ENCODE data around the gene GOSR1. TPM values are rescaled to one million over a fixed set of nuclear protein-coding genes. Genes with fewer than 3 reads are reported as not detected.
A peak's percentile ranks its signal among the peaks of the same experiment; 100 is the strongest.

GOSR1 gene
- total and polyA plus RNA-seq, 2 donors (not counting 1 experiment from before 2014, with no cell fraction given), result 19.1 to 66.6 TPM

GRCh38 chr17:30554839-30555751, 77.9 kb downstream of the GOSR1 start:
- ChIA-PET POLR2A (no interaction called here), CTCF (interaction anchor here (0.7 to 2.9 kb wide), 4 partner anchors 16 to 231 kb away, joined by 3 to 11 read pairs (median 3); no protein-coding TSS in a partner anchor)
- intact Hi-C loops (cut with micrococcal nuclease), result loop anchor here (5.0 kb wide), 1 partner anchor 78 kb away; the partner anchor contains the start of gene GOSR1
- TF ChIP-seq EZH2 (IDR thresholded peaks at IDR 0.05; ENCODE audit: borderline replicate concordance, insufficient read depth, low read depth, low read length, poor library complexity, severe bottlenecking) (no peak), CTCF (IDR thresholded peaks at IDR 0.05) (no peak)
- Mint-ChIP-seq H3K9me3 (ENCODE audit: insufficient read depth) (no peaks in the 10 kb centered on the region), H3K4me1 (peaks cover 34% of the 10 kb centered on the region), H3K27me3 (no peaks in the 10 kb centered on the region), H3K27ac (no peak overlapping the region), H3K4me3 (no peak overlapping the region)
- WGBS (ENCODE audit: insufficient coverage), result 94% methylated on average over 20 of the region's 20 CpGs
- Histone ChIP-seq H3K9ac (ENCODE audit: low read length) (no peak overlapping the region), H3K27ac (ENCODE audit: low read length in 2 of 2) (no peak overlapping the region), H2AFZ (ENCODE audit: insufficient read depth, low read depth, low read length, poor library complexity, severe bottlenecking) (no peak overlapping the region), H3K79me2 (ENCODE audit: control insufficient read depth, insufficient read depth, low read length) (no peaks in the 10 kb centered on the region), H3K4me1 (ENCODE audit: control insufficient read depth in 2 of 2, insufficient read depth in 2 of 2, low read length in 2 of 2) (peaks cover 20 to 38% of the 10 kb centered on the region in 2 donors), H3K9me3 (ENCODE audit: control extremely low read depth in 1 of 3, control insufficient read depth in 2 of 3, insufficient read depth in 1 of 3, low read length in 2 of 3) (no peaks in the 10 kb centered on the region), H3K36me3 (replicated peaks in 1 of 2; ENCODE audit: control extremely low read depth in 1 of 2, control insufficient read depth in 1 of 2, extremely low read depth in 1 of 2, insufficient read depth in 2 of 2, low read length in 1 of 2) (no peaks in the 10 kb centered on the region), H3K4me3 (ENCODE audit: control extremely low read depth in 1 of 5, extremely low read depth in 1 of 5, insufficient read depth in 1 of 5, low read depth in 2 of 5, low read length in 4 of 5) (no peak overlapping the region), H4K20me1 (ENCODE audit: control insufficient read depth, insufficient read depth, low read length, poor library complexity, severe bottlenecking) (no peaks in the 10 kb centered on the region), H3K4me2 (replicated peaks; ENCODE audit: low read depth, low read length, poor library complexity, severe bottlenecking) (no peak overlapping the region), H3K27me3 (replicated peaks in 1 of 4; ENCODE audit: control extremely low read depth in 1 of 4, control insufficient read depth in 3 of 4, insufficient read depth in 4 of 4, low read length in 3 of 4) (no peaks in the 10 kb centered on the region)
- no peak for ATAC-seq (ENCODE audit: low read depth)
- peak; percentile 30 for DNase-seq

DNA sequence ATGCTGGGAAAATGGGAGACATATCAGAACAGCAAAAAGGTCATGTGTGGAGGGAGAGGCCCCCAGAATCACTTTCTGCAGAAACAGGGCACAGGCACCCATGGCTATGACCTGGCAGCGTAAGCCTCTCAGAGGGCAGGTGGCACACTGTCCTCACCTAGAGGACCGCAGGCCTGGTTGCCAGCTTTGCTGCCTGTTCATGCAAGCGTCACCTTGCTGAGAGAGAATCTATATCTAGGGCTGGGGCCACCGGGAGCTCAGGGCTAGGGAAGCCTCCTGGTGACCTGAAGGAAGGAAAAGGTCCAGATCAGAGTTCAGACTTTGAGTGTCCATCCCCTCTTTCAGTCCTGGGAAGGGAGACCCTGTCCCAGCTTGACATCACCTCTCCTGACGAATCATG, 78.7 kb downstream of the GOSR1 start:
- Histone ChIP-seq H3K27me3 (replicated peaks in 1 of 4; ENCODE audit: control extremely low read depth in 1 of 4, control insufficient read depth in 3 of 4, insufficient read depth in 4 of 4, low read length in 3 of 4) (no peaks in the 10 kb centered on the region), H2AFZ (ENCODE audit: insufficient read depth, low read depth, low read length, poor library complexity, severe bottlenecking) (no peak overlapping the region), H3K9me3 (ENCODE audit: control extremely low read depth in 1 of 3, control insufficient read depth in 2 of 3, insufficient read depth in 1 of 3, low read length in 2 of 3) (no peaks in the 10 kb centered on the region), H3K79me2 (ENCODE audit: control insufficient read depth, insufficient read depth, low read length) (no peaks in the 10 kb centered on the region), H4K20me1 (ENCODE audit: control insufficient read depth, insufficient read depth, low read length, poor library complexity, severe bottlenecking) (no peaks in the 10 kb centered on the region), H3K4me3 (ENCODE audit: control extremely low read depth in 1 of 5, extremely low read depth in 1 of 5, insufficient read depth in 1 of 5, low read depth in 2 of 5, low read length in 4 of 5) (no peak overlapping the region), H3K9ac (ENCODE audit: low read length) (no peak overlapping the region), H3K4me2 (replicated peaks; ENCODE audit: low read depth, low read length, poor library complexity, severe bottlenecking) (no peak overlapping the region), H3K4me1 (ENCODE audit: control insufficient read depth in 2 of 2, insufficient read depth in 2 of 2, low read length in 2 of 2) (peaks cover 12 to 30% of the 10 kb centered on the region in 2 donors), H3K36me3 (replicated peaks in 1 of 2; ENCODE audit: control extremely low read depth in 1 of 2, control insufficient read depth in 1 of 2, extremely low read depth in 1 of 2, insufficient read depth in 2 of 2, low read length in 1 of 2) (no peaks in the 10 kb centered on the region), H3K27ac (ENCODE audit: low read length in 2 of 2) (no peak overlapping the region)
- Mint-ChIP-seq H3K27me3 (no peaks in the 10 kb centered on the region), H3K4me1 (peaks cover 26% of the 10 kb centered on the region), H3K9me3 (ENCODE audit: insufficient read depth) (no peaks in the 10 kb centered on the region), H3K27ac (no peak overlapping the region), H3K4me3 (no peak overlapping the region)
- 92% methylated on average over 5 of the region's 5 CpGs for WGBS (ENCODE audit: insufficient coverage)
- intact Hi-C loops (cut with micrococcal nuclease), result no loop called here
- TF ChIP-seq CTCF (IDR thresholded peaks at IDR 0.05) (no peak), EZH2 (IDR thresholded peaks at IDR 0.05; ENCODE audit: borderline replicate concordance, insufficient read depth, low read depth, low read length, poor library complexity, severe bottlenecking) (no peak)
- DNase-seq, result no peak
- CTCF ChIA-PET, result interaction anchor here (0.9 to 2.9 kb wide), 3 partner anchors 215 to 430 kb away, joined by 3 to 11 read pairs (median 3); no protein-coding TSS in a partner anchor
- no peak for ATAC-seq (ENCODE audit: low read depth)
- POLR2A ChIA-PET, result no interaction called here
